SH-SY5Y (cell line): Measurements from ENCODE around the gene CYB5R2.

Source experiments
- GATA2 ChIP-seq: IDR thresholded peaks from 2 replicates; pipeline ENCODE4 v1.6.1; 2011; ENCODE audit warnings: mild to moderate bottlenecking, low read depth, low read length
- GATA3 ChIP-seq: IDR thresholded peaks from 2 replicates; pipeline ENCODE4 v1.6.1; 2011; ENCODE audit warnings: low read depth, mild to moderate bottlenecking, low read length, moderate library complexity

DNA sequence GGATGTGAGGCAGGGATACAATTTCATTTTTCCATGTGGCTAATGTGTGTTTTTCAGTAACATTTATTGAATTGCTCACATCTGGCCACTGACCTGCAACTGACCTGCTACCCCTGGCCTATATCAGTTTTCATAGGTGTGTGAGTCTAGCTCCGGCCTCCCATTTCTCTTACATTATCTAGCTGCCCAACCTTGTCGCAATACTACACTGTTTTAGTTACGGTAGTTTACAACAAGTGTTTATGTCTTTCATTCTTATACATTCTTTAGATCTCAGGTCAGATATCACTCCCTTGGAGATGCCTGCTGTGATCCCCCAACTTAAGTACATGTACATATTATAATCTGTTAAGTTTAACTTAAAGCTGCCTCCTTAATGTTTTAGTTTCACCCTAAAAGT is 2.3 kb upstream of the CYB5R2 start:
- no peak for TF ChIP-seq GATA3
- TF ChIP-seq GATA2, result no peak
